GM23338 (cell line): ENCODE results near the gene FLNB.

Experiments
- EZH2 ChIP-seq: fragments of 200-600 bp; sonication (generic); IDR thresholded peaks from one replicate; pipeline ENCODE4 v1.8.0; 2017; ENCODE audit warnings: antibody characterized with exemption, mild to moderate bottlenecking, low read depth; ENCODE audit not compliant: unreplicated experiment
- EZH2phosphoT487 ChIP-seq: fragments of 200-600 bp; sonication (generic); IDR thresholded peaks from one replicate; pipeline ENCODE4 v1.8.1; 2018; ENCODE audit warnings: antibody characterized with exemption; ENCODE audit not compliant: unreplicated experiment
- JUNB ChIP-seq: IDR thresholded peaks from one replicate; pipeline ENCODE4 v1.6.1; 2016; ENCODE audit warnings: antibody characterized with exemption; ENCODE audit not compliant: unreplicated experiment
- NANOG ChIP-seq: IDR thresholded peaks from 2 replicates; pipeline ENCODE4 v1.6.1; 2016; ENCODE audit warnings: antibody characterized with exemption, borderline replicate concordance
- POLR2AphosphoS5 ChIP-seq: IDR thresholded peaks from 2 replicates; pipeline ENCODE4 v1.6.1; 2016; ENCODE audit warnings: antibody characterized with exemption, low read depth
- STAT1 ChIP-seq: IDR thresholded peaks from one replicate; pipeline ENCODE4 v1.6.1; 2016; ENCODE audit warnings: antibody characterized with exemption; ENCODE audit not compliant: unreplicated experiment
- ZNF114 ChIP-seq: fragments of 250-450 bp; sonication (Bioruptor Pico); IDR thresholded peaks from 2 replicates; pipeline ENCODE4 v1.5.0; 2020; ENCODE audit warnings: mild to moderate bottlenecking, moderate library complexity
- TF ChIP-seq, protein P1 (sequence below), 2 experiments: fragments of 200-600 bp in 1 of 2; sonication (generic) in 1 of 2; conservative IDR thresholded peaks; 2 replicates each; pipeline versions ENCODE4 v1.5.1 to v1.6.1; 2016 to 2017; ENCODE audit warnings: antibody characterized with exemption in 2 of 2, low read depth in 2 of 2, mild to moderate bottlenecking in 2 of 2, moderate library complexity in 1 of 2

DNA sequence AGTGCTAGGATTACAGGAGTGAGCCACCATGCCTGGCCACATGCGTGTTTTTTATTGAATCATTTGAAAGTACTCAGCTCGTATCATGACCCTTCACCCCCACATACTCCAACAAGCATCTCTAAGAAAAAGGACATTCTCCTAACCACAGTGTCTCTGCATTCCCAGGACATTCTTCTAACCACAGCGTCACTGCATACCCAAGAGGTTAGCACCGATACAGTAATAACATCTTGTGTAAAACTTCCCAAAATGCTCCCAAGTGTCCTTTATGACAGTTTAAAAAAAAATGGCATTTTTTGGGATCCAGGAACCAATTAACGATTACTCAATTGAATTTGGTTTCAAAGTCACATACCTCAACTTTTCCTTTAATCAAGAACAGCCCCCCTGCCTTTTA, 39.6 kb downstream of the FLNB start:
- TF ChIP-seq EZH2 (no peak), STAT1 (no peak), EZH2phosphoT487 (no peak), POLR2AphosphoS5 (no peak), NANOG (no peak), ZNF114 (CRISPR knock-in tag) (no peak), JUNB (no peak)
- TF ChIP-seq, protein P1, sequence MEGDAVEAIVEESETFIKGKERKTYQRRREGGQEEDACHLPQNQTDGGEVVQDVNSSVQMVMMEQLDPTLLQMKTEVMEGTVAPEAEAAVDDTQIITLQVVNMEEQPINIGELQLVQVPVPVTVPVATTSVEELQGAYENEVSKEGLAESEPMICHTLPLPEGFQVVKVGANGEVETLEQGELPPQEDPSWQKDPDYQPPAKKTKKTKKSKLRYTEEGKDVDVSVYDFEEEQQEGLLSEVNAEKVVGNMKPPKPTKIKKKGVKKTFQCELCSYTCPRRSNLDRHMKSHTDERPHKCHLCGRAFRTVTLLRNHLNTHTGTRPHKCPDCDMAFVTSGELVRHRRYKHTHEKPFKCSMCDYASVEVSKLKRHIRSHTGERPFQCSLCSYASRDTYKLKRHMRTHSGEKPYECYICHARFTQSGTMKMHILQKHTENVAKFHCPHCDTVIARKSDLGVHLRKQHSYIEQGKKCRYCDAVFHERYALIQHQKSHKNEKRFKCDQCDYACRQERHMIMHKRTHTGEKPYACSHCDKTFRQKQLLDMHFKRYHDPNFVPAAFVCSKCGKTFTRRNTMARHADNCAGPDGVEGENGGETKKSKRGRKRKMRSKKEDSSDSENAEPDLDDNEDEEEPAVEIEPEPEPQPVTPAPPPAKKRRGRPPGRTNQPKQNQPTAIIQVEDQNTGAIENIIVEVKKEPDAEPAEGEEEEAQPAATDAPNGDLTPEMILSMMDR (conservative IDR thresholded peaks at IDR 0.05; ENCODE audit: low read depth in 2 of 2): no peak
